ENCODE data around the gene INSRR.

Gene INSRR

DNA sequence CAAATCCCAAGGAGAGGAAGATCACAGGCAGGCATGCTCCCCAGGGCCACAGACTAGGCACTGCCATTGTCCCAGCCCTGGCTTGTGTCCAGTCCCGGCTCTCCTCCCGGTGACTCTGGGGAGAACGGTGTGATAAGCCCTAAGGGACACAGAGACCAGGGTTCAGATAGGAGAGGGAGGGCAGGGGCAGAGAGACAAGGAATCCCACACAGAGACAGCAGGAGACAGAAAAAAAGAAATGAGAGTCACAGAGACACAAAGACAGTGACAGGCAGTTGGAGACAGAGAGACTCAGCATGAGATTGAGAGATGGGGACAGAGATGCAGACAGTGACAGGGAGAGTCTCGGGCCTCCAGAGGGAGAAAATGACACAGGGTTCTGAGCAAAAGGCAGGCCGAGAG lies 361 bp downstream of the INSRR start:
- TF ChIP-seq CTCF (IDR thresholded peaks at IDR 0.05; ENCODE audit: borderline replicate concordance, control extremely low read depth, extremely low read depth, insufficient read depth, missing control alignments): no peak
- no peak for DNase-seq (ENCODE audit: low spot score)
- in situ Hi-C loops (cut with MboI; ENCODE audit: low sequenced_read_pairs, unreplicated experiment): no loop called here

- no peak for TF ChIP-seq CTCF (IDR thresholded peaks at IDR 0.05; ENCODE audit: borderline replicate concordance, control extremely low read depth, extremely low read depth, insufficient read depth, missing control alignments)
- in situ Hi-C loops (cut with MboI; ENCODE audit: low sequenced_read_pairs, unreplicated experiment): no loop called here
- no peak for DNase-seq (ENCODE audit: low spot score)
Measured at GRCh38 chr1:156857532-156857931, 1.4 kb downstream of the INSRR start.

DNA sequence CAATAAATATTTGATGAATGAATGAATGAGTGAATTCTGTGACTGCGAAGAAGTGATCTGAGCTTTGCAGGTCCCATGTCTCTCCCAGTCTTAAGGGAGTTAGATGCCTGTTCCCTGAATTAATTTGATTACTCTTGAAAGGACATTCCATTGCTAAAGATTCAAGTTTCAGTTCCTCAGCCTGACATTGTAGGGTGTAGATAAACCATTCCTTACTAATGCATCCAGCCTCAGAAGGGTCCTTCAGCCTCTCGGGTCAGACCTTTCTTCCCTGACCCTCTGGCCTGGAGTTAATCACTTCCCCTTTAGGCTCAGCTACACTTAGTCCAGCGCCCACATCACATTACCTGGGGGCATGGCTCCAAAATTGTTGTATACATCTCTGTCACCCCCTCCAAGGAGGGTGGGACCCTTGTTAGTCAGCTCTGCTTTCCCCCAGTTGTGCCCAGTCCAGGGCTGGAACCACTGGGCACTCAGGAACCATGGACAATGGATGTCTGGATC lies 2.6 kb downstream of the INSRR start:
- DNase-seq (ENCODE audit: low spot score): no peak
- TF ChIP-seq CTCF (IDR thresholded peaks at IDR 0.05; ENCODE audit: borderline replicate concordance, control extremely low read depth, extremely low read depth, insufficient read depth, missing control alignments): no peak
- in situ Hi-C loops (cut with MboI; ENCODE audit: low sequenced_read_pairs, unreplicated experiment): no loop called here

- DNase-seq (ENCODE audit: low spot score): no peak
- in situ Hi-C loops (cut with MboI; ENCODE audit: low sequenced_read_pairs, unreplicated experiment): no loop called here
- TF ChIP-seq CTCF (IDR thresholded peaks at IDR 0.05; ENCODE audit: borderline replicate concordance, control extremely low read depth, extremely low read depth, insufficient read depth, missing control alignments): no peak
Measured at GRCh38 chr1:156854634-156855033, 4.3 kb downstream of the INSRR start.

- in situ Hi-C loops (cut with MboI; ENCODE audit: low sequenced_read_pairs, unreplicated experiment): no loop called here
- no peak for TF ChIP-seq CTCF (IDR thresholded peaks at IDR 0.05; ENCODE audit: borderline replicate concordance, control extremely low read depth, extremely low read depth, insufficient read depth, missing control alignments)
- no peak for DNase-seq (ENCODE audit: low spot score)
Measured at GRCh38 chr1:156853761-156854160, 5.2 kb downstream of the INSRR start.

DNA sequence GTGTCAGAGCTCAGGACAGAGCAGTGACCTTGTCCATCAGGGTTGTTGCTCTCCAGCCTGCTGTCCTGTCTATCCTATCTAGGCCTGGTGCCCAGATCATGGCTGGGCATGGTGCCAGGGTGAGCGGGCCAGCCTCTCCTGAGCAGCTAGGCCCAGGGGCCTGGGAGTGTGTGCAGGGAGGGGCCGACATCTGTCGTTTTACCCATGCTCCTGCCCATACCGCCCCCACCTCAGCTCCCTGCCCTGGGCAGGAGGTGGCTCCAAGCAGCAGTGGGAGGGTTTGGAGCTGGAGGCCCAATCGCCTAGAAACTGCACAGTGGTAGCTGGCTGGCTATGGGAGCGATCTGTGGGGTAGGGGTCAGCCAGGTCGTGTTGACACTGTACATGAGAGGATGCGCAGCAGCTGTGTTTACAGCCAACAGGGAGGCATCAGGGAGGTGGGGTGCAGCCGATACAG lies 6.5 kb downstream of the INSRR start:
- in situ Hi-C loops (cut with MboI; ENCODE audit: low sequenced_read_pairs, unreplicated experiment): no loop called here
- no peak for TF ChIP-seq CTCF (IDR thresholded peaks at IDR 0.05; ENCODE audit: borderline replicate concordance, control extremely low read depth, extremely low read depth, insufficient read depth, missing control alignments)
- no peak for DNase-seq (ENCODE audit: low spot score)

Measured in GM13976 (cell line).